ENCODE measurements around the gene DOHH.

DNA sequence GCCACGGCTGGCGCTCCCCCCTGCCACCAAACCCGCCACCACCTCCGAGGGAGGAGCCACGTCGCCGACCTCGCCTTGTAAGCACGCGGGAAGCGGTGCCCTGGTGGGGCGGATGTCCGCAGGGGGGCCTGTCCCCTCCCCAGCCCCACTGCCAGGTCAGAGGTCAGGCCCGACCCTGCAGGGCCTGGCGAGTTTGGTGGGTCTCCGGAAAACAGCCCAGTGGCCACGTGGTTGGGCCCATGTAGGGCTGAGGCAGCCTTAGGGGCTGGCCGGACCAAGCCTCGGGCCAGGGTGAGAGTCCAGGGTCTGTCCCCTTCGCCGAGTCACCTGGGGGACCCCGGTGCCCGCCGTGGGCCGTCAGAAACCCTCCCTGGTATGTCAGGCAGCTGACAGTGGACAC is 46.6 kb downstream of the DOHH start:
- TF ChIP-seq, protein P1, sequence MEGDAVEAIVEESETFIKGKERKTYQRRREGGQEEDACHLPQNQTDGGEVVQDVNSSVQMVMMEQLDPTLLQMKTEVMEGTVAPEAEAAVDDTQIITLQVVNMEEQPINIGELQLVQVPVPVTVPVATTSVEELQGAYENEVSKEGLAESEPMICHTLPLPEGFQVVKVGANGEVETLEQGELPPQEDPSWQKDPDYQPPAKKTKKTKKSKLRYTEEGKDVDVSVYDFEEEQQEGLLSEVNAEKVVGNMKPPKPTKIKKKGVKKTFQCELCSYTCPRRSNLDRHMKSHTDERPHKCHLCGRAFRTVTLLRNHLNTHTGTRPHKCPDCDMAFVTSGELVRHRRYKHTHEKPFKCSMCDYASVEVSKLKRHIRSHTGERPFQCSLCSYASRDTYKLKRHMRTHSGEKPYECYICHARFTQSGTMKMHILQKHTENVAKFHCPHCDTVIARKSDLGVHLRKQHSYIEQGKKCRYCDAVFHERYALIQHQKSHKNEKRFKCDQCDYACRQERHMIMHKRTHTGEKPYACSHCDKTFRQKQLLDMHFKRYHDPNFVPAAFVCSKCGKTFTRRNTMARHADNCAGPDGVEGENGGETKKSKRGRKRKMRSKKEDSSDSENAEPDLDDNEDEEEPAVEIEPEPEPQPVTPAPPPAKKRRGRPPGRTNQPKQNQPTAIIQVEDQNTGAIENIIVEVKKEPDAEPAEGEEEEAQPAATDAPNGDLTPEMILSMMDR (conservative IDR thresholded peaks at IDR 0.05; ENCODE audit: low read depth, low read length): no peak
- TF ChIP-seq EZH2 (IDR thresholded peaks at IDR 0.05; ENCODE audit: borderline replicate concordance, low read depth, low read length, poor library complexity, severe bottlenecking): no peak

Measured in A673 (cell line).